H1 (cell line): ENCODE measurements around the gene C17orf50.
A peak's percentile ranks its signal among the peaks of the same experiment; 100 is the strongest.

Source experiments
- EP300 ChIP-seq, 2 experiments: IDR thresholded peaks; 1 replicate in 1 of 2; 2 replicates in 1 of 2; pipeline ENCODE4 v1.6.1; 2011 to 2012; ENCODE audit warnings: low read depth in 2 of 2, low read length in 2 of 2, mild to moderate bottlenecking in 2 of 2, borderline replicate concordance in 1 of 2, inconsistent platforms in 1 of 2, moderate library complexity in 1 of 2
- HDAC6 ChIP-seq: IDR thresholded peaks from one replicate; pipeline ENCODE4 v1.7.1; 2012; ENCODE audit warnings: low read depth, mild to moderate bottlenecking, inconsistent platforms, low read length, moderate library complexity
- JUND ChIP-seq: IDR thresholded peaks from 2 replicates; pipeline ENCODE4 v1.6.1; 2011; ENCODE audit warnings: mild to moderate bottlenecking, improper control_type of control experiment, low read length
- RAD21 ChIP-seq, 2 experiments: IDR thresholded peaks in 1 of 2; conservative IDR thresholded peaks in 1 of 2; 2 replicates each; pipeline ENCODE4 v1.6.1; 2011; ENCODE audit warnings: low read depth in 2 of 2, low read length in 2 of 2, improper control_type of control experiment in 1 of 2, inconsistent platforms in 1 of 2, mild to moderate bottlenecking in 1 of 2, moderate library complexity in 1 of 2
- TCF12 ChIP-seq: IDR thresholded peaks from 2 replicates; pipeline ENCODE4 v1.6.1; 2011; ENCODE audit warnings: low read depth, mild to moderate bottlenecking, low read length
- TF ChIP-seq, protein P1 (sequence below): IDR thresholded peaks from 2 replicates; pipeline ENCODE4 v1.6.1; 2012; ENCODE audit warnings: inconsistent platforms

GRCh38 chr17:35765086-35765710, 4.5 kb downstream of the C17orf50 start:
- TF ChIP-seq RAD21 (IDR thresholded peaks at IDR 0.05 in 1 of 2, conservative IDR thresholded peaks at IDR 0.05 in 1 of 2; ENCODE audit: low read depth in 2 of 2, low read length in 2 of 2) (no peak), HDAC6 (no peak), TCF12 (no peak), EP300 (IDR thresholded peaks at IDR 0.05; ENCODE audit: borderline replicate concordance in 1 of 2, low read depth in 2 of 2, low read length in 2 of 2) (no peak), JUND (no peak)
- TF ChIP-seq, protein P1, sequence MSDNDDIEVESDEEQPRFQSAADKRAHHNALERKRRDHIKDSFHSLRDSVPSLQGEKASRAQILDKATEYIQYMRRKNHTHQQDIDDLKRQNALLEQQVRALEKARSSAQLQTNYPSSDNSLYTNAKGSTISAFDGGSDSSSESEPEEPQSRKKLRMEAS = peak; percentile 37; the same call in 1 of the 2 replicates
